Neural cell (in vitro differentiated cells): ENCODE data around the gene KSR2. TPM values are rescaled to one million over a fixed set of nuclear protein-coding genes. Genes with fewer than 3 reads are reported as not detected.

Experiments used
- H2AFZ ChIP-seq: fragments of 200-600, 300-800 bp; sonication (generic), shearing (Covaris generic); 2 replicates; pipeline ENCODE4 v1.6.0; 2014; ENCODE audit warnings: low read depth, mild to moderate bottlenecking, antibody characterized with exemption, low read length, moderate library complexity
- H3F3A ChIP-seq: fragments of 200-600 bp; shearing (Covaris generic); 2 replicates; pipeline ENCODE4 v1.6.1; 2016; ENCODE audit warnings: mild to moderate bottlenecking, moderate library complexity, mixed read lengths, antibody characterized with exemption, low read length; ENCODE audit not compliant: insufficient read depth, poor library complexity, severe bottlenecking
- H3K27ac ChIP-seq: fragments of 200-600, 300-800 bp; sonication (generic), shearing (Covaris generic); 2 replicates; pipeline ENCODE4 v1.5.1; 2014; ENCODE audit warnings: mild to moderate bottlenecking, low read length, moderate library complexity
- H3K27me3 ChIP-seq: fragments of 300-800, 200-600 bp; sonication (generic), shearing (Covaris generic); 2 replicates; pipeline ENCODE4 v1.6.0; 2014; ENCODE audit warnings: mild to moderate bottlenecking, low read depth, low read length, moderate library complexity; ENCODE audit not compliant: insufficient read depth
- H3K36me3 ChIP-seq: fragments of 300-800, 200-600 bp; sonication (generic), shearing (Covaris generic); 2 replicates; pipeline ENCODE4 v1.5.1; 2014; ENCODE audit warnings: mild to moderate bottlenecking, antibody characterized with exemption, low read length, moderate library complexity; ENCODE audit not compliant: insufficient read depth
- H3K4me2 ChIP-seq: fragments of 300-800, 200-600 bp; sonication (generic), shearing (Covaris generic); 2 replicates; pipeline ENCODE4 v1.6.0; 2014; ENCODE audit warnings: mild to moderate bottlenecking, low read length
- H3K4me3 ChIP-seq: fragments of 300-800, 200-600 bp; sonication (generic), shearing (Covaris generic); 2 replicates; pipeline ENCODE4 v1.5.1; 2014; ENCODE audit warnings: mild to moderate bottlenecking, low read length, moderate library complexity
- H3K79me2 ChIP-seq: fragments of 200-600 bp; shearing (Covaris generic); replicated peaks from 2 replicates; pipeline ENCODE4 v1.6.0; 2014; ENCODE audit warnings: mild to moderate bottlenecking, low read length, moderate library complexity; ENCODE audit not compliant: insufficient read depth
- H3K9ac ChIP-seq: fragments of 300-800, 200-600 bp; sonication (generic), shearing (Covaris generic); 2 replicates; pipeline ENCODE4 v1.6.1; 2016; ENCODE audit warnings: mild to moderate bottlenecking, low read length, mixed read lengths
- H3K9me2 ChIP-seq: fragments of 200-600 bp; shearing (Covaris generic); 2 replicates; pipeline ENCODE4 v1.6.1; 2016; ENCODE audit warnings: mild to moderate bottlenecking, low read length, mixed read lengths; ENCODE audit not compliant: insufficient read depth
- H3K9me3 ChIP-seq: fragments of 200-600, 300-800 bp; sonication (generic), shearing (Covaris generic); 2 replicates; pipeline ENCODE4 v1.6.1; 2016; ENCODE audit warnings: mild to moderate bottlenecking, mixed run types, low read length, moderate library complexity, mixed read lengths
- H4K20me1 ChIP-seq: fragments of 200-600 bp; shearing (Covaris generic); 2 replicates; pipeline ENCODE4 v1.6.1; 2016; ENCODE audit warnings: mild to moderate bottlenecking, mixed run types; ENCODE audit not compliant: insufficient read depth
- CTCF ChIP-seq: fragments of 450-650 bp; IDR thresholded peaks from 2 replicates; pipeline ENCODE4 v1.5.1; 2014; ENCODE audit warnings: antibody characterized with exemption, mild to moderate bottlenecking, moderate library complexity; ENCODE audit not compliant: poor library complexity, severe bottlenecking
- EP300 ChIP-seq: fragments of 450-650 bp; conservative IDR thresholded peaks from 2 replicates; pipeline ENCODE4 v1.6.1; 2014; ENCODE audit warnings: antibody characterized with exemption, mild to moderate bottlenecking, moderate library complexity; ENCODE audit not compliant: poor library complexity, severe bottlenecking
- EZH2 ChIP-seq: fragments of 200-600, 300-800 bp; shearing (Covaris generic), sonication (generic); IDR thresholded peaks from 2 replicates; pipeline ENCODE4 v1.6.1; 2014; ENCODE audit warnings: antibody characterized with exemption, low read length, borderline replicate concordance, mild to moderate bottlenecking; ENCODE audit not compliant: insufficient read depth, poor library complexity, severe bottlenecking
- MXI1 ChIP-seq: fragments of 450-650 bp; conservative IDR thresholded peaks from 2 replicates; pipeline ENCODE4 v1.6.1; 2014; ENCODE audit warnings: antibody characterized with exemption, mild to moderate bottlenecking; ENCODE audit not compliant: poor library complexity, severe bottlenecking
- POLR2AphosphoS5 ChIP-seq: IDR thresholded peaks from 2 replicates; pipeline ENCODE4 v1.6.1; 2012
- RAD21 ChIP-seq: fragments of 450-650 bp; conservative IDR thresholded peaks from 2 replicates; pipeline ENCODE4 v1.6.1; 2014; ENCODE audit warnings: antibody characterized with exemption, mild to moderate bottlenecking, moderate library complexity
- REST ChIP-seq: IDR thresholded peaks from 2 replicates; pipeline ENCODE4 v1.6.1; 2012; ENCODE audit warnings: borderline replicate concordance
- SMC3 ChIP-seq: fragments of 450-650 bp; conservative IDR thresholded peaks from 2 replicates; pipeline ENCODE4 v1.6.1; 2014; ENCODE audit warnings: antibody characterized with exemption, mild to moderate bottlenecking, moderate library complexity; ENCODE audit not compliant: poor library complexity
- TAF1 ChIP-seq: IDR thresholded peaks from 2 replicates; pipeline ENCODE4 v1.6.1; 2012; ENCODE audit warnings: low read depth
- polyA plus RNA-seq: library from polyadenylated mRNA; depleted of rRNA; stranded (reverse); fragments of >200 nt; gene quantifications from 2 replicates; pipeline ENCODE4 v1.2.3, GENCODE V29; 2014

KSR2 gene
- polyA plus RNA-seq, 1 donor from 2014 or later, result 3.0 TPM

GRCh38 chr12:117844114-117844830 lies 124.5 kb downstream of the KSR2 start:
- H3K4me3 ChIP-seq, result no peak overlapping the region
- H3K4me2 ChIP-seq, result no peak overlapping the region
- H3K79me2 ChIP-seq, result no peaks in the 10 kb centered on the region
- no peaks in the 10 kb centered on the region for H3K27me3 ChIP-seq
- TF ChIP-seq POLR2AphosphoS5 (no peak), REST (no peak), EZH2 (no peak), EP300 (no peak), CTCF (no peak), RAD21 (no peak), TAF1 (no peak), SMC3 (no peak), MXI1 (no peak)
- H4K20me1 ChIP-seq, result no peaks in the 10 kb centered on the region
- no peak overlapping the region for H3K9ac ChIP-seq
- no peak overlapping the region for H3K27ac ChIP-seq
- no peaks in the 10 kb centered on the region for H3K9me3 ChIP-seq
- no peaks in the 10 kb centered on the region for H3K36me3 ChIP-seq
- no peak overlapping the region for H2AFZ ChIP-seq
- no peaks in the 10 kb centered on the region for H3K9me2 ChIP-seq
- no peaks in the 10 kb centered on the region for H3F3A ChIP-seq

- Histone ChIP-seq H4K20me1 (no peaks in the 10 kb centered on the region), H3K4me2 (no peak overlapping the region), H3K9me3 (no peaks in the 10 kb centered on the region), H2AFZ (no peak overlapping the region), H3K9ac (no peak overlapping the region), H3K36me3 (no peaks in the 10 kb centered on the region), H3K9me2 (no peaks in the 10 kb centered on the region), H3K4me3 (no peak overlapping the region), H3K27me3 (no peaks in the 10 kb centered on the region), H3K27ac (no peak overlapping the region), H3K79me2 (no peaks in the 10 kb centered on the region), H3F3A (no peaks in the 10 kb centered on the region)
- TF ChIP-seq TAF1, result no peak
- no peak for TF ChIP-seq EZH2
- TF ChIP-seq REST, result no peak
- TF ChIP-seq RAD21, result no peak
- TF ChIP-seq CTCF, result no peak
- no peak for TF ChIP-seq MXI1
- TF ChIP-seq EP300, result no peak
- TF ChIP-seq POLR2AphosphoS5, result no peak
- no peak for TF ChIP-seq SMC3
Measured at GRCh38 chr12:117842630-117843029, 126.2 kb downstream of the KSR2 start.
